ENCODE data around the gene RPTOR.

The RPTOR gene

GRCh38 chr17:80630560-80631120 is 86.0 kb downstream of the RPTOR start:
- no peak for TF ChIP-seq FOXP2 (optimal IDR thresholded peaks at IDR 0.05; ENCODE audit: control extremely low read depth, extremely low read length, insufficient read depth)
- H3K9ac ChIP-seq (ENCODE audit: insufficient read length), result no peak overlapping the region
- H3K9me3 ChIP-seq (ENCODE audit: low read depth, low read length), result no peaks in the 10 kb centered on the region
- no peak overlapping the region for H3K4me3 ChIP-seq
- H3K36me3 ChIP-seq (ENCODE audit: insufficient read depth, low read length), result peaks cover 9% of the 10 kb centered on the region
- H3K27ac ChIP-seq, result no peak overlapping the region
- DNase-seq (ENCODE audit: low read depth, low spot score), result no peak

- DNase-seq (ENCODE audit: low read depth, low spot score), result no peak
- H3K9ac ChIP-seq (ENCODE audit: insufficient read length), result no peak overlapping the region
- TF ChIP-seq EZH2 (IDR thresholded peaks at IDR 0.05), result no peak
- TF ChIP-seq FOXP2 (optimal IDR thresholded peaks at IDR 0.05; ENCODE audit: control extremely low read depth, extremely low read length, insufficient read depth), result no peak
- TF ChIP-seq POLR2AphosphoS5 (IDR thresholded peaks at IDR 0.05; ENCODE audit: borderline replicate concordance, low read depth, low read length), result no peak
- no peaks in the 10 kb centered on the region for H3K9me3 ChIP-seq (ENCODE audit: low read depth, low read length)
- peaks cover 6% of the 10 kb centered on the region for H3K36me3 ChIP-seq (ENCODE audit: insufficient read depth, low read length)
- H3K27ac ChIP-seq, result no peak overlapping the region
- H3K4me3 ChIP-seq, result no peak overlapping the region
Measured at GRCh38 chr17:80631142-80632045, 86.8 kb downstream of the RPTOR start.

GRCh38 chr17:80632046-80632581 is 87.5 kb downstream of the RPTOR start:
- Histone ChIP-seq H3K9ac (ENCODE audit: insufficient read length) (no peak overlapping the region), H3K27ac (no peak overlapping the region), H3K4me3 (no peak overlapping the region), H3K9me3 (ENCODE audit: low read depth, low read length) (no peaks in the 10 kb centered on the region), H3K36me3 (ENCODE audit: insufficient read depth, low read length) (peaks cover 4% of the 10 kb centered on the region; the same call in 1 of the 2 replicates)
- TF ChIP-seq EZH2 (IDR thresholded peaks at IDR 0.05) (no peak), FOXP2 (optimal IDR thresholded peaks at IDR 0.05; ENCODE audit: control extremely low read depth, extremely low read length, insufficient read depth) (no peak), POLR2AphosphoS5 (IDR thresholded peaks at IDR 0.05; ENCODE audit: borderline replicate concordance, low read depth, low read length) (no peak)
- no peak for DNase-seq (ENCODE audit: low read depth, low spot score)

GRCh38 chr17:80633207-80633606 is 88.6 kb downstream of the RPTOR start:
- Histone ChIP-seq H3K9me3 (ENCODE audit: low read depth, low read length) (no peaks in the 10 kb centered on the region), H3K27ac (no peak overlapping the region), H3K4me3 (no peak overlapping the region), H3K36me3 (ENCODE audit: insufficient read depth, low read length) (no peaks in the 10 kb centered on the region), H3K9ac (ENCODE audit: insufficient read length) (no peak overlapping the region)
- TF ChIP-seq FOXP2 (optimal IDR thresholded peaks at IDR 0.05; ENCODE audit: control extremely low read depth, extremely low read length, insufficient read depth) (no peak), POLR2AphosphoS5 (IDR thresholded peaks at IDR 0.05; ENCODE audit: borderline replicate concordance, low read depth, low read length) (no peak), EZH2 (IDR thresholded peaks at IDR 0.05) (no peak)
- no peak for DNase-seq (ENCODE audit: low read depth, low spot score)

GRCh38 chr17:80633994-80634566 is 89.4 kb downstream of the RPTOR start:
- no peaks in the 10 kb centered on the region for H3K9me3 ChIP-seq (ENCODE audit: low read depth, low read length)
- no peak for DNase-seq (ENCODE audit: low read depth, low spot score)
- TF ChIP-seq FOXP2 (optimal IDR thresholded peaks at IDR 0.05; ENCODE audit: control extremely low read depth, extremely low read length, insufficient read depth), result no peak
- no peak for TF ChIP-seq POLR2AphosphoS5 (IDR thresholded peaks at IDR 0.05; ENCODE audit: borderline replicate concordance, low read depth, low read length)
- no peak for TF ChIP-seq EZH2 (IDR thresholded peaks at IDR 0.05)
- H3K4me3 ChIP-seq, result no peak overlapping the region
- no peak overlapping the region for H3K9ac ChIP-seq (ENCODE audit: insufficient read length)
- no peaks in the 10 kb centered on the region for H3K36me3 ChIP-seq (ENCODE audit: insufficient read depth, low read length)
- H3K27ac ChIP-seq, result no peak overlapping the region

- H3K9me3 ChIP-seq (ENCODE audit: low read depth, low read length), result no peaks in the 10 kb centered on the region
- no peak for TF ChIP-seq EZH2 (IDR thresholded peaks at IDR 0.05)
- H3K4me3 ChIP-seq, result no peak overlapping the region
- no peak for DNase-seq (ENCODE audit: low read depth, low spot score)
- H3K36me3 ChIP-seq (ENCODE audit: insufficient read depth, low read length), result no peaks in the 10 kb centered on the region
- no peak overlapping the region for H3K9ac ChIP-seq (ENCODE audit: insufficient read length)
- H3K27ac ChIP-seq, result no peak overlapping the region
Measured at GRCh38 chr17:80636361-80637018, 91.9 kb downstream of the RPTOR start.

GRCh38 chr17:80637048-80637781 is 92.6 kb downstream of the RPTOR start:
- Histone ChIP-seq H3K9me3 (ENCODE audit: low read depth, low read length) (no peaks in the 10 kb centered on the region), H3K4me3 (no peak overlapping the region), H3K9ac (ENCODE audit: insufficient read length) (no peak overlapping the region), H3K27ac (no peak overlapping the region), H3K36me3 (ENCODE audit: insufficient read depth, low read length) (no peaks in the 10 kb centered on the region)
- TF ChIP-seq EZH2 (IDR thresholded peaks at IDR 0.05) (no peak), POLR2AphosphoS5 (IDR thresholded peaks at IDR 0.05; ENCODE audit: borderline replicate concordance, low read depth, low read length) (no peak), FOXP2 (optimal IDR thresholded peaks at IDR 0.05; ENCODE audit: control extremely low read depth, extremely low read length, insufficient read depth) (no peak)
- DNase-seq (ENCODE audit: low read depth, low spot score), result no peak
